HAP-1 (cell line): Measurements from ENCODE around the gene ASCL2.
"Not testable (repeated sequence)": the region's sequence is repeated elsewhere in the genome, so short reads cannot be mapped to it uniquely, and the experiment has no call there.

Source experiments
- DNase-seq, 2 experiments: peaks; one replicate each; pipeline ENCODE4 v3.0.0-alpha.2; 2016 to 2020; ENCODE audit warnings: low spot score in 2 of 2
- H3K27me3 ChIP-seq: fragments of 250-450 bp; sonication (Bioruptor Pico); 2 replicates; pipeline ENCODE4 v1.5.1; 2020; ENCODE audit warnings: low read depth, mild to moderate bottlenecking, moderate library complexity
- H3K36me3 ChIP-seq: fragments of 250-450 bp; sonication (Bioruptor Pico); replicated peaks from 2 replicates; pipeline ENCODE4 v1.5.1; 2020; ENCODE audit warnings: mild to moderate bottlenecking
- H3K4me1 ChIP-seq: fragments of 250-450 bp; sonication (Bioruptor Pico); 2 replicates; pipeline ENCODE4 v1.5.1; 2020; ENCODE audit warnings: mild to moderate bottlenecking
- H3K4me3 ChIP-seq: fragments of 250-450 bp; sonication (Bioruptor Pico); 2 replicates; pipeline ENCODE4 v1.5.1; 2020; ENCODE audit warnings: mild to moderate bottlenecking, moderate library complexity
- H3K9me3 ChIP-seq: fragments of 250-450 bp; sonication (Bioruptor Pico); 2 replicates; pipeline ENCODE4 v1.5.1; 2020; ENCODE audit warnings: mild to moderate bottlenecking, moderate library complexity
- in situ Hi-C: fragments of 300-500 bp; cut with MboI; formaldehyde crosslinking; loops from 3 replicates; pipeline ENCODE4 v1.14.3; 2020; ENCODE audit warnings: low sequenced_read_pairs, inconsistent platforms, mixed read lengths

The ASCL2 gene

GRCh38 chr11:2240834-2241233, 29.6 kb downstream of the ASCL2 start:
- in situ Hi-C loops = no loop called here
- Histone ChIP-seq H3K27me3 (no peaks in the 10 kb centered on the region), H3K36me3 (no peaks in the 10 kb centered on the region), H3K4me1 (no peaks in the 10 kb centered on the region), H3K4me3 (no peak overlapping the region), H3K9me3 (no peaks in the 10 kb centered on the region)
- DNase-seq = no peak

GRCh38 chr11:2237457-2238238, 32.7 kb downstream of the ASCL2 start:
- H3K36me3 ChIP-seq = no peaks in the 10 kb centered on the region
- no peak overlapping the region for H3K4me3 ChIP-seq
- no peaks in the 10 kb centered on the region for H3K27me3 ChIP-seq
- no peak for DNase-seq
- in situ Hi-C loops = no loop called here
- H3K4me1 ChIP-seq = no peaks in the 10 kb centered on the region
- no peaks in the 10 kb centered on the region for H3K9me3 ChIP-seq

- H3K4me3 ChIP-seq, H3K4me1 ChIP-seq, H3K27me3 ChIP-seq, DNase-seq, H3K9me3 ChIP-seq, in situ Hi-C loops, H3K36me3 ChIP-seq: not testable (repeated sequence)
Measured at GRCh38 chr11:2236381-2237134, 33.8 kb downstream of the ASCL2 start.

- peaks cover 10% of the 10 kb centered on the region for H3K27me3 ChIP-seq
- no peak overlapping the region for H3K4me3 ChIP-seq
- DNase-seq = no peak
- no peaks in the 10 kb centered on the region for H3K36me3 ChIP-seq
- H3K9me3 ChIP-seq = no peaks in the 10 kb centered on the region
- in situ Hi-C loops = no loop called here
- no peaks in the 10 kb centered on the region for H3K4me1 ChIP-seq
Measured at GRCh38 chr11:2235588-2236326, 34.6 kb downstream of the ASCL2 start.

- H3K27me3 ChIP-seq = peaks cover 11% of the 10 kb centered on the region
- H3K4me3 ChIP-seq = no peak overlapping the region
- H3K9me3 ChIP-seq = no peaks in the 10 kb centered on the region
- no peaks in the 10 kb centered on the region for H3K36me3 ChIP-seq
- in situ Hi-C loops = no loop called here
- DNase-seq = no peak
- H3K4me1 ChIP-seq = no peaks in the 10 kb centered on the region
Measured at GRCh38 chr11:2234963-2235362, 35.4 kb downstream of the ASCL2 start.

GRCh38 chr11:2233693-2234455, 36.5 kb downstream of the ASCL2 start:
- no peak overlapping the region for H3K4me3 ChIP-seq
- H3K4me1 ChIP-seq = no peaks in the 10 kb centered on the region
- no peak for DNase-seq
- peaks cover 11% of the 10 kb centered on the region for H3K27me3 ChIP-seq
- in situ Hi-C loops = no loop called here
- H3K9me3 ChIP-seq = no peaks in the 10 kb centered on the region
- H3K36me3 ChIP-seq = no peaks in the 10 kb centered on the region

GRCh38 chr11:2229713-2230297, 40.6 kb downstream of the ASCL2 start:
- Histone ChIP-seq H3K9me3 (no peaks in the 10 kb centered on the region; the same call in 1 of the 2 replicates), H3K4me3 (no peak overlapping the region), H3K4me1 (no peaks in the 10 kb centered on the region), H3K27me3 (peaks cover 11% of the 10 kb centered on the region), H3K36me3 (no peaks in the 10 kb centered on the region)
- DNase-seq = no peak
- in situ Hi-C loops = no loop called here

- in situ Hi-C loops = no loop called here
- no peaks in the 10 kb centered on the region; the same call in 1 of the 2 replicates for H3K9me3 ChIP-seq
- H3K27me3 ChIP-seq = no peaks in the 10 kb centered on the region
- no peak overlapping the region for H3K4me3 ChIP-seq
- no peaks in the 10 kb centered on the region for H3K4me1 ChIP-seq
- no peaks in the 10 kb centered on the region for H3K36me3 ChIP-seq
- DNase-seq = no peak
Measured at GRCh38 chr11:2224254-2224653, 46.1 kb downstream of the ASCL2 start.

GRCh38 chr11:2223153-2223794, 47.1 kb downstream of the ASCL2 start:
- Histone ChIP-seq H3K4me1 (no peaks in the 10 kb centered on the region), H3K27me3 (no peaks in the 10 kb centered on the region), H3K4me3 (no peak overlapping the region), H3K36me3 (no peaks in the 10 kb centered on the region), H3K9me3 (no peaks in the 10 kb centered on the region; the same call in 1 of the 2 replicates)
- DNase-seq = no peak
- in situ Hi-C loops = no loop called here

GRCh38 chr11:2222451-2222850, 47.9 kb downstream of the ASCL2 start:
- DNase-seq = no peak
- in situ Hi-C loops = no loop called here
- no peaks in the 10 kb centered on the region for H3K4me1 ChIP-seq
- no peaks in the 10 kb centered on the region for H3K36me3 ChIP-seq
- no peaks in the 10 kb centered on the region for H3K27me3 ChIP-seq
- no peak overlapping the region for H3K4me3 ChIP-seq
- H3K9me3 ChIP-seq = no peaks in the 10 kb centered on the region; the same call in 1 of the 2 replicates

- no peak overlapping the region for H3K4me3 ChIP-seq
- no peaks in the 10 kb centered on the region for H3K27me3 ChIP-seq
- no peaks in the 10 kb centered on the region; the same call in 1 of the 2 replicates for H3K9me3 ChIP-seq
- no peak for DNase-seq
- no peaks in the 10 kb centered on the region for H3K36me3 ChIP-seq
- in situ Hi-C loops = no loop called here
- H3K4me1 ChIP-seq = no peaks in the 10 kb centered on the region
Measured at GRCh38 chr11:2221591-2221990, 48.8 kb downstream of the ASCL2 start.

- no peaks in the 10 kb centered on the region for H3K27me3 ChIP-seq
- H3K36me3 ChIP-seq = no peaks in the 10 kb centered on the region
- DNase-seq = no peak
- no peaks in the 10 kb centered on the region; the same call in 1 of the 2 replicates for H3K9me3 ChIP-seq
- in situ Hi-C loops = no loop called here
- no peak overlapping the region for H3K4me3 ChIP-seq
- H3K4me1 ChIP-seq = no peaks in the 10 kb centered on the region
Measured at GRCh38 chr11:2221024-2221423, 49.4 kb downstream of the ASCL2 start.
